H9 (cell line): ENCODE measurements around the gene CAMK2G. TPM values are rescaled to one million over a fixed set of nuclear protein-coding genes. Genes with fewer than 3 reads are reported as not detected.

Source experiments
- DNase-seq: peaks from one replicate; pipeline ENCODE4 v3.0.0-alpha.2; 2017
- H2AFZ ChIP-seq: one replicate; pipeline ENCODE4 v1.6.1; 2013; ENCODE audit warnings: mild to moderate bottlenecking, low read length, control low read depth, moderate library complexity
- H2AK5ac ChIP-seq: 2 replicates; pipeline ENCODE4 v1.6.1; 2013; ENCODE audit warnings: low read length, control low read depth, mixed read lengths; ENCODE audit not compliant: insufficient read length
- H2BK120ac ChIP-seq: one replicate; pipeline ENCODE4 v1.6.1; 2013; ENCODE audit warnings: low read depth, mild to moderate bottlenecking, low read length, control low read depth, inconsistent platforms; ENCODE audit not compliant: poor library complexity, severe bottlenecking
- H2BK12ac ChIP-seq: 2 replicates; pipeline ENCODE4 v1.6.1; 2013; ENCODE audit warnings: low read length, control low read depth, mixed read lengths, low read depth; ENCODE audit not compliant: insufficient read length
- H2BK15ac ChIP-seq: 2 replicates; pipeline ENCODE4 v1.6.1; 2013; ENCODE audit warnings: low read depth, low read length, control low read depth
- H2BK20ac ChIP-seq: one replicate; pipeline ENCODE4 v1.6.1; 2013; ENCODE audit warnings: low read depth, mild to moderate bottlenecking, low read length, control low read depth, inconsistent platforms; ENCODE audit not compliant: poor library complexity, severe bottlenecking
- H2BK5ac ChIP-seq: 2 replicates; pipeline ENCODE4 v1.6.1; 2013; ENCODE audit warnings: low read length, control low read depth, mixed read lengths; ENCODE audit not compliant: insufficient read length
- H3K14ac ChIP-seq: 2 replicates; pipeline ENCODE4 v1.6.1; 2013; ENCODE audit warnings: low read length, control low read depth; ENCODE audit not compliant: insufficient read depth
- H3K18ac ChIP-seq: 2 replicates; pipeline ENCODE4 v1.6.1; 2013; ENCODE audit warnings: low read depth, mild to moderate bottlenecking, mixed read lengths, low read length, control low read depth; ENCODE audit not compliant: insufficient read length
- H3K23ac ChIP-seq: 2 replicates; pipeline ENCODE4 v1.6.1; 2013; ENCODE audit warnings: low read length, control low read depth, mixed read lengths, low read depth; ENCODE audit not compliant: insufficient read length
- H3K23me2 ChIP-seq: 2 replicates; pipeline ENCODE4 v1.6.1; 2013; ENCODE audit warnings: low read depth, mild to moderate bottlenecking, mixed read lengths, low read length, control low read depth; ENCODE audit not compliant: insufficient read length, poor library complexity, severe bottlenecking
- H3K27ac ChIP-seq: 2 replicates; pipeline ENCODE4 v1.5.1; 2013; ENCODE audit warnings: low read length, control low read depth, mixed read lengths, low read depth; ENCODE audit not compliant: insufficient read length
- H3K27me3 ChIP-seq: 2 replicates; pipeline ENCODE4 v1.6.1; 2013; ENCODE audit warnings: low read length, control low read depth, inconsistent platforms; ENCODE audit not compliant: insufficient read depth
- H3K4ac ChIP-seq: 2 replicates; pipeline ENCODE4 v1.6.1; 2013; ENCODE audit warnings: low read depth, mild to moderate bottlenecking, control low read depth, inconsistent platforms, low read length, moderate library complexity
- H3K4me1 ChIP-seq: 2 replicates; pipeline ENCODE4 v1.6.1; 2013; ENCODE audit warnings: low read length, control low read depth, inconsistent platforms; ENCODE audit not compliant: insufficient read depth
- H3K4me2 ChIP-seq: 2 replicates; pipeline ENCODE4 v1.6.1; 2013; ENCODE audit warnings: low read length, control low read depth, mixed read lengths; ENCODE audit not compliant: insufficient read length, insufficient read depth
- H3K56ac ChIP-seq: 2 replicates; pipeline ENCODE4 v1.6.1; 2013; ENCODE audit warnings: low read depth, mild to moderate bottlenecking, mixed read lengths, low read length, control low read depth; ENCODE audit not compliant: insufficient read length
- H3K79me1 ChIP-seq: 2 replicates; pipeline ENCODE4 v1.6.1; 2013; ENCODE audit warnings: low read depth, mild to moderate bottlenecking, moderate library complexity, low read length, control low read depth, inconsistent platforms; ENCODE audit not compliant: insufficient read depth, poor library complexity, severe bottlenecking
- H3K79me2 ChIP-seq: 2 replicates; pipeline ENCODE4 v1.6.1; 2013; ENCODE audit warnings: low read length, control low read depth, inconsistent platforms; ENCODE audit not compliant: insufficient read depth
- H3K9ac ChIP-seq: 2 replicates; pipeline ENCODE4 v1.6.1; 2013; ENCODE audit warnings: low read length, control low read depth, mixed read lengths; ENCODE audit not compliant: insufficient read length; ENCODE audit errors: extremely low read depth
- H3K9me3 ChIP-seq: one replicate; pipeline ENCODE4 v1.6.1; 2013; ENCODE audit warnings: low read depth, low read length, inconsistent platforms; ENCODE audit not compliant: control insufficient read depth
- H3T11ph ChIP-seq: one replicate; pipeline ENCODE4 v1.6.1; 2013; ENCODE audit warnings: mild to moderate bottlenecking, low read length, control low read depth, inconsistent platforms
- H4K20me1 ChIP-seq: one replicate; pipeline ENCODE4 v1.6.1; 2013; ENCODE audit not compliant: control insufficient read depth, insufficient read length, insufficient read depth
- H4K5ac ChIP-seq: 2 replicates; pipeline ENCODE4 v1.6.1; 2013; ENCODE audit warnings: low read depth, mild to moderate bottlenecking, mixed read lengths, low read length, control low read depth; ENCODE audit not compliant: insufficient read length
- H4K8ac ChIP-seq: replicated peaks from 2 replicates; pipeline ENCODE4 v1.6.1; 2013; ENCODE audit warnings: low read length, control low read depth, mixed read lengths, low read depth; ENCODE audit not compliant: insufficient read length
- H4K91ac ChIP-seq: 2 replicates; pipeline ENCODE4 v1.6.1; 2013; ENCODE audit warnings: low read depth, mild to moderate bottlenecking, moderate library complexity, mixed read lengths, low read length, control low read depth; ENCODE audit not compliant: insufficient read length
- H3K27ac Mint-ChIP-seq, 3 experiments: 2 replicates in 2 of 3; 3 replicates in 1 of 3; pipeline ENCODE4 v1.8.0; 2020 to 2021; ENCODE audit warnings: mixed read lengths in 3 of 3, mild to moderate bottlenecking in 1 of 3, moderate library complexity in 1 of 3
- H3K27me3 Mint-ChIP-seq: 2 replicates; pipeline ENCODE4 v1.8.0; 2021; ENCODE audit warnings: low read depth, mild to moderate bottlenecking, moderate library complexity, mixed read lengths
- H3K36me3 Mint-ChIP-seq, 3 experiments: 2 replicates in 2 of 3; 3 replicates in 1 of 3; pipeline ENCODE4 v1.8.0; 2020 to 2021; ENCODE audit warnings: low read depth in 3 of 3, mixed read lengths in 3 of 3; ENCODE audit not compliant: insufficient read depth in 1 of 3
- H3K4me1 Mint-ChIP-seq, 2 experiments: 2 replicates each; pipeline ENCODE4 v1.8.0; 2020; ENCODE audit warnings: mixed read lengths in 2 of 2
- H3K4me3 Mint-ChIP-seq, 2 experiments: 2 replicates in 1 of 2; 3 replicates in 1 of 2; pipeline ENCODE4 v1.8.0; 2020 to 2021; ENCODE audit warnings: mild to moderate bottlenecking in 2 of 2, mixed read lengths in 2 of 2, moderate library complexity in 1 of 2
- H3K9me3 Mint-ChIP-seq, 2 experiments: 2 replicates in 1 of 2; 3 replicates in 1 of 2; pipeline ENCODE4 v1.8.0; 2020; ENCODE audit warnings: mild to moderate bottlenecking in 2 of 2, mixed read lengths in 2 of 2, moderate library complexity in 1 of 2
- WGBS: extraction: QIAGEN DNeasy Blood & Tissue Kit; methylation state at CpG from one replicate; pipeline ENCODE4 v1.1.7; 2013; ENCODE audit warnings: missing lambda C conversion rate, low lambda C conversion rate, mixed read lengths; ENCODE audit not compliant: insufficient read length; ENCODE audit errors: extremely low coverage; 5-methylcytosine and 5-hydroxymethylcytosine counted together
- total RNA-seq: library from RNA; stranded (reverse); gene quantifications from 2 replicates; pipeline ENCODE4 v1.2.1, GENCODE V29; 2021
- TF ChIP-seq, protein P1 (sequence below): fragments of 200-600 bp; sonication (generic); conservative IDR thresholded peaks from 3 replicates; pipeline ENCODE4 v1.8.0; 2021; ENCODE audit warnings: antibody characterized with exemption, mild to moderate bottlenecking

The CAMK2G gene
- total RNA-seq, 1 experiment from 2014 or later = 31.8 TPM

DNA sequence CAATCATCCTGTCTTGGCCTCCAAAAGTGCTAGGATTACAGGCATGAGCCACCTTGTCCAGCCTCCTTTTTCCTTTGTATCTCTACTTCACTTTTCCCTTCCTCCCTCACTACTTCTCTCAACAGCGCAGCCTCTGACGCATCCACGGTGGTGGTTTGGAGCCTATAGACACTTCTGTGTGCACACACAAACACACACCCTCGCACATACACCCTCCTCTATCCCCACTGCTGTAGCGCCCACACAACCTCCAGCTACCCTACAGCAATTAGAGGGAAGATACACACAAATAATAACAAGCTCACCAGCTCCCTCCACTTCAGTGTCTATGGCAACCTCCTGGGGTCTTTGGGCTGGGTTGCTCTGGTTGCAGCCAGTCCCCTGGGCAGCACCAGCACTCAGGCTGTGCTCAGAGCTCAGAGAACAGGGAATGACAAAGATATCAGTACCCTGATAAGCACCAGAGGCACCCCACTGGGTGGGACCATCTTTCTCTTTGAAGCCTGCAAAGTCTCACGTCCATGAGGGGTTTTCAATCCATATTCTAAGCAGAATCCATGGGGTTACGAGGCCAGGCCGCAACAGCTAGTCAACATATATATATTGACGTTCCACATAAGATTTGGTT lies 3.3 kb upstream of the CAMK2G start:
- H3T11ph ChIP-seq = no peak overlapping the region
- Mint-ChIP-seq H3K36me3 (peaks cover 1 to 5% (median 2%) of the 10 kb centered on the region in 3 experiments; a peak in 5 of 7 replicates), H3K9me3 (no peaks in the 10 kb centered on the region), H3K27ac (no peak overlapping the region), H3K27me3 (peaks cover 13% of the 10 kb centered on the region), H3K4me3 (no peak overlapping the region; a peak in 1 of 5 replicates), H3K4me1 (peaks cover 23 to 24% of the 10 kb centered on the region in 2 experiments)
- peaks cover 2% of the 10 kb centered on the region; the same call in 1 of the 2 replicates for H3K4me1 ChIP-seq
- H3K79me2 ChIP-seq = no peaks in the 10 kb centered on the region; the same call in 1 of the 2 replicates
- no peak overlapping the region for H3K18ac ChIP-seq
- no peak overlapping the region for H3K9ac ChIP-seq
- H3K9me3 ChIP-seq = no peaks in the 10 kb centered on the region
- H3K23ac ChIP-seq = no peak overlapping the region
- H4K91ac ChIP-seq = no peak overlapping the region
- H3K27ac ChIP-seq = no peak overlapping the region
- no peak for DNase-seq
- H2AK5ac ChIP-seq = no peak overlapping the region
- H3K14ac ChIP-seq = no peak overlapping the region
- H3K23me2 ChIP-seq = peaks cover 3% of the 10 kb centered on the region
- no peak overlapping the region for H4K5ac ChIP-seq
- no peak overlapping the region for H2BK120ac ChIP-seq
- no peaks in the 10 kb centered on the region for H3K79me1 ChIP-seq
- H4K8ac ChIP-seq = no peak overlapping the region
- H4K20me1 ChIP-seq = no peaks in the 10 kb centered on the region
- no peaks in the 10 kb centered on the region for H3K27me3 ChIP-seq
- no peak overlapping the region for H2BK5ac ChIP-seq
- no CpG with 5 or more reads among the region's 9 CpGs for WGBS
- H2AFZ ChIP-seq = no peak overlapping the region
- H2BK15ac ChIP-seq = no peak overlapping the region
- H3K4me2 ChIP-seq = no peak overlapping the region
- TF ChIP-seq, protein P1, sequence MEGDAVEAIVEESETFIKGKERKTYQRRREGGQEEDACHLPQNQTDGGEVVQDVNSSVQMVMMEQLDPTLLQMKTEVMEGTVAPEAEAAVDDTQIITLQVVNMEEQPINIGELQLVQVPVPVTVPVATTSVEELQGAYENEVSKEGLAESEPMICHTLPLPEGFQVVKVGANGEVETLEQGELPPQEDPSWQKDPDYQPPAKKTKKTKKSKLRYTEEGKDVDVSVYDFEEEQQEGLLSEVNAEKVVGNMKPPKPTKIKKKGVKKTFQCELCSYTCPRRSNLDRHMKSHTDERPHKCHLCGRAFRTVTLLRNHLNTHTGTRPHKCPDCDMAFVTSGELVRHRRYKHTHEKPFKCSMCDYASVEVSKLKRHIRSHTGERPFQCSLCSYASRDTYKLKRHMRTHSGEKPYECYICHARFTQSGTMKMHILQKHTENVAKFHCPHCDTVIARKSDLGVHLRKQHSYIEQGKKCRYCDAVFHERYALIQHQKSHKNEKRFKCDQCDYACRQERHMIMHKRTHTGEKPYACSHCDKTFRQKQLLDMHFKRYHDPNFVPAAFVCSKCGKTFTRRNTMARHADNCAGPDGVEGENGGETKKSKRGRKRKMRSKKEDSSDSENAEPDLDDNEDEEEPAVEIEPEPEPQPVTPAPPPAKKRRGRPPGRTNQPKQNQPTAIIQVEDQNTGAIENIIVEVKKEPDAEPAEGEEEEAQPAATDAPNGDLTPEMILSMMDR = no peak
- no peak overlapping the region for H2BK12ac ChIP-seq
- no peak overlapping the region for H3K56ac ChIP-seq
- no peak overlapping the region for H2BK20ac ChIP-seq
- H3K4ac ChIP-seq = no peak overlapping the region
